ENCODE data around the gene DBH.

DBH gene

DNA sequence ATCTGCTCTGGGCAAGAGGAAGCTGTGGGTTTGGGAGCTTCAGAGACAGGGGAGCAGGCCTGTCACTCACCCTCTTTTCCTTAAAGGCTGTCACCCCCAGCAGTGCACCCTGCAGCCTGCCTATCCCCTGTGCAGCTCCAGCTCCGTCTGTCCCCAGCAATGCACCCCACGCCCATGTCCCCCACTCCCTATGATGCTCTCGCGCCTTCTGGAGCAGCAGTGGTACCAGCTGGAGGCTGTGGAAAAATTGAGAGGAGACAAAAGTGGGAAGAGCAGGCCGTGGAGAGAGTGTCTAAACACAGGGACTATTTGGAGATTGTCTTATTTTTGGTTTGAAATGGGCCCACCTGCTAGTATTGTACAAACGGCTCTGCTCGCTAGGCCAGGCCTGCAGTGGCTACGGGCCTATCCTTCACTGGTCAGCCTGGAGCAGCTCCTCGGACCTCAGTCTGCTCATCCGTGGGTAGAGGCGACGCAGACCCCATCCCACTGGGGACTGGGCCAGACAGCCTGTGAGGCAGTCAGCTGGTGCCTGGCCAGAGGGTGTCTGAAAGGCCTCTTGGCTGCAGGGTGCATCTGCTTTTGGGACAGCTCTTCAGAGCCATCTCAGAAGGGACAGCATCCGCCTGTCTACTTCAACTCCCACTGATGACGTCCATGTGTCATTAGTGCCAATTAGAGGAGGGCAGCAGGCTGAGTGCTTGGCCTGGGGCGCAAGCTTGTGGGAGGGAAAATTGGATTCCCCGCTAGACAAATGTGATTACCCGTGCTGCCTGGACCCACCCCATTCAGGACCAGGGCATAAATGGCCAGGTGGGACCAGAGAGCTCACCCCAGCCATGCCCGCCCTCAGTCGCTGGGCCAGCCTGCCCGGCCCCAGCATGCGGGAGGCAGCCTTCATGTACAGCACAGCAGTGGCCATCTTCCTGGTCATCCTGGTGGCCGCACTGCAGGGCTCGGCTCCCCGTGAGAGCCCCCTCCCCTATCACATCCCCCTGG is at the start of gene DBH:
Gene DBH, plus strand, starts transcription at position 831 of the 999 bp plus-strand sequence. Its CDS starts 9 bp downstream, at position 840.
- DNase-seq (ENCODE audit: low read depth in 1 of 2, low spot score in 1 of 2), result no peak

DNA sequence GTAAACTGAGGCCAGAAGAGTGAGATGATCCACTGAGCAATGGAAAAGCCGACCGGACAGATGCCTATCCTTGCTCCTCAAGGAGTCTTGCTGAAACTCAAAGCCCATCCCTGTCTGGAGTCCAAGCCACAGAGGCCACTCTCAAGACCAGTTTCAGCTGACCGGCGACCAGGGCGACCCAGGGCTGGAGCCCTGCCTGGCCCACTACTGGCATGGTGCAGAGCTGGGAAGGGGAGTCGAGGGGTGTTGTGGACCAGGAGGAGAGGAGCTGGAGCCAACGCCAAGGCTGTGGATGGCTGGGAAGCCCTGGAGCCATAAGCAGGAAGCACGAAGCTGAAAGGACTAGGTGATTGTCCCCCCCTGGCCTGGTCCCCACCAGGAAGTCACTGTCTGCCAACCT is 49.1 kb upstream of the DBH start:
- no peak for DNase-seq (ENCODE audit: low read depth in 1 of 2, low spot score in 1 of 2)

- DNase-seq (ENCODE audit: low read depth in 1 of 2, low spot score in 1 of 2), result no peak
These were observed 48.7 kb upstream of the DBH start for GRCh38 chr9:133587466-133587865.

DNA sequence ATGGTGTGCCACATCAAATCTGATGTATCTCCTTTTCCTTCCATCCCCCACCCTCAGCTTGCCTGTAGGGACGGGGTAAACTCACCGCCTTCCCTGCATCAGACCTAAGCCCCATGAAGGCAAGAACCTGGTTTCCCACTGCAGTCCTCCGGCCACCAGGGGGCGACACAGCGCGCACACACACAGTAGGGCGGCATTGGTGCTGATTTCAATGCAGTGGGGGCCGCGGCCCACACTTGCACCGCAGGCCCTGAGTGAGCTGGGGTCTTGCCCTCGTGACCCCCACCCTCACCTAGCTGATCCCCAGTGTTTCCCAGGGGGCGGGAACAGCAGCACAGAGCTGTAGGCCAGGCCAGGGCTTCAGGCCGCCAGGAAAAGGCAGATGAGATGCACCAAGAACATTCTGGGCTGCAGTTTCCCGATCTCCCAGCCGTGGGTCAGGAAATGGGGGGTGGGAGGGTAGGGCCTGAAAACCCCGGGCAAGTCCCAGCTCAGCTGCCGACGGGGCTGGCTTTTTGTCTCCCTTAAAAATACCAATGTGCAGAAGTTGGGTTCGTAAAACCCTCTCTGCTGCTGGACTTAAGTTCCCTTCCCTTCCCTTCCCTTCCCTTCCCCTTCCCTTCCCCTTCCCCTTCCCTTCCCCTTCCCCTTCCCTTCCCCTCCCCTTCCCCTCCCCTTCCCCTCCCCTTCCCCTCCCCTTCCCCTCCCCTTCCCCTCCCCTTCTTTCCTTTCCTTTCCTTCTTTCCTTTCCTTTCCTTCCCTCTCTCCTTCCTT is 46.5 kb upstream of the DBH start:
- peak; percentile 14 to 22 for DNase-seq (ENCODE audit: low read depth in 1 of 2, low spot score in 1 of 2)

- no peak for DNase-seq (ENCODE audit: low read depth in 1 of 2, low spot score in 1 of 2)
These were observed 45.8 kb upstream of the DBH start for GRCh38 chr9:133590231-133590855.

- DNase-seq (ENCODE audit: low read depth in 1 of 2, low spot score in 1 of 2), result no peak
These were observed 44.9 kb upstream of the DBH start for GRCh38 chr9:133591116-133591910.

- no peak for DNase-seq (ENCODE audit: low read depth in 1 of 2, low spot score in 1 of 2)
These were observed 44.2 kb upstream of the DBH start for GRCh38 chr9:133591985-133592384.

- no peak for DNase-seq (ENCODE audit: low read depth in 1 of 2, low spot score in 1 of 2)
These were observed 43.3 kb upstream of the DBH start for GRCh38 chr9:133592731-133593409.

- DNase-seq (ENCODE audit: low read depth in 1 of 2, low spot score in 1 of 2), result no peak
These were observed 42.4 kb upstream of the DBH start for GRCh38 chr9:133593587-133594253.

DNA sequence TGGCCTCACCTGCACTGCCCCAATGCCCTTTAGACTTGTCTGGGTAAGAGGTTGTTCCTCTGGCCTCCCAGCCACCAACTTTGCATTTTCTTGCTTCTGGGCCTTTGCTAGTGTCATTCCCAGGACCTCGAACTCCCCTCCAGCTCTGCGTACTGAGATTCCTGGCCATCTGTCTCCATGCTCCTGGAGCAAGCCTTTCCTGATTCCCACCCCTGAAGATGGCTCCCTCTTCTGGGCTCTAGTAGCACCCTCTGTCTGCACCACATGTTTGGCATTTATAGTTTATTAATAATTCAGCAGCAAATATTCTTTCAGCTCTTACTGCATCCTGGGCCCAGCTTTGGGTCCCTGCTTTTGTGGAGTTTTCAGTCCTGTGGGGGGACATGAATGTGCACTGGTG is 41.9 kb upstream of the DBH start:
- no peak for DNase-seq (ENCODE audit: low read depth in 1 of 2, low spot score in 1 of 2)

GRCh38 chr9:133595910-133596309 is 40.3 kb upstream of the DBH start:
- DNase-seq (ENCODE audit: low read depth in 1 of 2, low spot score in 1 of 2), result no peak

GRCh38 chr9:133597316-133597957 is 38.7 kb upstream of the DBH start:
- no peak for DNase-seq (ENCODE audit: low read depth in 1 of 2, low spot score in 1 of 2)

- DNase-seq (ENCODE audit: low read depth in 1 of 2, low spot score in 1 of 2), result no peak
These were observed 37.2 kb upstream of the DBH start for GRCh38 chr9:133598978-133599377.

- DNase-seq (ENCODE audit: low read depth in 1 of 2, low spot score in 1 of 2), result no peak
These were observed 36.5 kb upstream of the DBH start for GRCh38 chr9:133599470-133600173.

DNA sequence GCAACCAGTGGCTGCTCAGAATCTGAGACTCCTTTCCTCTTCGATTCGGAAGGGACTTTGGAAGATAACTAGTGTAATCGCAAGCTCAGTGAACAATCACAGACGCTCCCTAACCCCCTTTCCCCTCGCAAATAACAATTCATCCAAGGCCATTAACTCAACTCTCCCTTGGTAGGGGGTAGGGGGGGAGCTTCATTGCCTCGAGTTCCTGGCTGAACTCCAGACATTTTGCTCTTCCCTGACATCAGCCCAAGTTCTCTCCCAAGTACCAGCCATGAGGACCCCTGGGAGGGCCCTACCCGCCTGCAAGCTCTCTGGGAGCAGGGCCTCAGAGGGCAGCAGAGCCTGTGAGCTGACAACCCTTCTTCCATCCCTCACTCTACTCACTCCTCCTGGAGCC is 35.4 kb upstream of the DBH start:
- no peak for DNase-seq (ENCODE audit: low read depth in 1 of 2, low spot score in 1 of 2)

GRCh38 chr9:133601746-133602145 is 34.4 kb upstream of the DBH start:
- no peak for DNase-seq (ENCODE audit: low read depth in 1 of 2, low spot score in 1 of 2)

GRCh38 chr9:133602277-133602676 is 33.9 kb upstream of the DBH start:
- DNase-seq (ENCODE audit: low read depth in 1 of 2, low spot score in 1 of 2), result no peak

- no peak for DNase-seq (ENCODE audit: low read depth in 1 of 2, low spot score in 1 of 2)
These were observed 32.8 kb upstream of the DBH start for GRCh38 chr9:133603135-133603927.

All from activated CD4-positive, alpha-beta T cell treated with anti-CD3 and anti-CD28 coated beads, Interleukin-2, amount 50 U/mL, for 24 hours (primary cell).